Measurements from ENCODE around the gene MRPL55.

DNA sequence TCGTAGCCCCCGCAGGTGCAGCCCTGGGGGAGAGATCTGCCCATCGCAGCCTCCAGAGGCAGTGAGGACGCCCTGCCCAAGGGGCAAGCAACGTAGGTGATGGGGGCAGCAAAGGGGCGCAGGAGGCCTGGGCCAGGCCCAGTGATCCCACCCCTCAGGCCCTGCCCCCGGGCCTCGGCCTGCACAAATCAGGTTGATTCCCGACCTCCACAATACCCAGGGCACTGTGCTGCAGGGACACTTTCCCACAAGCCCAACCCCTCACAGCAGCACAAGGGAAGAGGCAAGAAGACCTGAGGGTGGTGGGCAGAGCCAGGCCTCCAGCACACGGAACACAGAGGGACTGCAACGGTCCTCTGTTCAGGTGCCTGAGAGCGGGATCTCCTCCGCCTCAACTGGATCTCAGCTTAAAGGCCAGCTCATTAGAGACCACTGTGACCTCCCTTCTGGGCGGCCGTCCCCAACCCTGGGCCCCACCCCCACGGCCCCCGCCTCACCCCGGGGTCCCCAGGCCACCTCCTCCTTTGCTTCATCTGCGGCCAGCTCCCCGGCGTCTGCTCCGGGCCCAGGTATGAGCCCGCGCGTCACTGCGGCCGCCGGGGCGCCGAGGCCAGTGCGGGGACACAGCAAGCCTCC is 27.4 kb downstream of the MRPL55 start:
- TF ChIP-seq, protein P1, sequence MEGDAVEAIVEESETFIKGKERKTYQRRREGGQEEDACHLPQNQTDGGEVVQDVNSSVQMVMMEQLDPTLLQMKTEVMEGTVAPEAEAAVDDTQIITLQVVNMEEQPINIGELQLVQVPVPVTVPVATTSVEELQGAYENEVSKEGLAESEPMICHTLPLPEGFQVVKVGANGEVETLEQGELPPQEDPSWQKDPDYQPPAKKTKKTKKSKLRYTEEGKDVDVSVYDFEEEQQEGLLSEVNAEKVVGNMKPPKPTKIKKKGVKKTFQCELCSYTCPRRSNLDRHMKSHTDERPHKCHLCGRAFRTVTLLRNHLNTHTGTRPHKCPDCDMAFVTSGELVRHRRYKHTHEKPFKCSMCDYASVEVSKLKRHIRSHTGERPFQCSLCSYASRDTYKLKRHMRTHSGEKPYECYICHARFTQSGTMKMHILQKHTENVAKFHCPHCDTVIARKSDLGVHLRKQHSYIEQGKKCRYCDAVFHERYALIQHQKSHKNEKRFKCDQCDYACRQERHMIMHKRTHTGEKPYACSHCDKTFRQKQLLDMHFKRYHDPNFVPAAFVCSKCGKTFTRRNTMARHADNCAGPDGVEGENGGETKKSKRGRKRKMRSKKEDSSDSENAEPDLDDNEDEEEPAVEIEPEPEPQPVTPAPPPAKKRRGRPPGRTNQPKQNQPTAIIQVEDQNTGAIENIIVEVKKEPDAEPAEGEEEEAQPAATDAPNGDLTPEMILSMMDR (IDR thresholded peaks at IDR 0.05; ENCODE audit: low read length), result no peak
- TF ChIP-seq EZH2 (IDR thresholded peaks at IDR 0.05; ENCODE audit: borderline replicate concordance, low read length), result no peak

Data from OCI-LY1 (cell line).